IMR-90 (cell line): ENCODE data around the gene MOB1B. TPM values are rescaled to one million over a fixed set of nuclear protein-coding genes. Genes with fewer than 3 reads are reported as not detected.

Source experiments
- ATAC-seq: fragments of 200-7000 bp; cut with Tn5 transposase; 2 replicates; pipeline ENCODE4 v1.9.1; 2020; ENCODE audit warnings: low read depth, mild to moderate bottlenecking, moderate library complexity
- BruUV-seq: library from RNA; stranded (reverse); fragments of 400-500 nt; replicated peaks from 2 replicates; lab custom pipeline; 2021; lab: Mats Ljungman, UMichigan
- CTCF ChIA-PET: fragments of 300-600 bp; formaldehyde crosslinking; extraction: SDS; loops from one replicate; lab custom pipeline; 2021; ENCODE audit warnings: antibody characterized with exemption; lab: Yijun Ruan, JAX
- POLR2A ChIA-PET: fragments of 300-600 bp; sonication (Branson Sonifier 250); formaldehyde crosslinking; loops from one replicate; lab custom pipeline; 2022; ENCODE audit warnings: antibody characterized with exemption; ENCODE audit not compliant: unreplicated experiment; lab: Charles Lee
- DNase-seq: peaks from one replicate; pipeline ENCODE4 v3.0.0; 2013
- H2AFZ ChIP-seq: replicated peaks from 2 replicates; pipeline ENCODE3; 2013; ENCODE audit warnings: low read length, mild to moderate bottlenecking; ENCODE audit not compliant: poor library complexity
- H2AK5ac ChIP-seq: 2 replicates; pipeline ENCODE4 v1.6.1; 2013; ENCODE audit warnings: low read depth, low read length, inconsistent platforms
- H2AK9ac ChIP-seq: replicated peaks from 2 replicates; pipeline ENCODE3; 2013; ENCODE audit warnings: mild to moderate bottlenecking, low read depth, low read length, moderate library complexity; ENCODE audit not compliant: poor library complexity
- H2BK120ac ChIP-seq: 2 replicates; pipeline ENCODE4 v1.6.1; 2013; ENCODE audit warnings: low read depth, low read length, inconsistent platforms
- H2BK15ac ChIP-seq: 3 replicates; pipeline ENCODE4 v1.6.1; 2013; ENCODE audit warnings: low read depth, low read length, inconsistent platforms
- H2BK20ac ChIP-seq: 2 replicates; pipeline ENCODE4 v1.6.1; 2013; ENCODE audit warnings: low read depth, mild to moderate bottlenecking, inconsistent platforms, low read length, moderate library complexity
- H2BK5ac ChIP-seq: 2 replicates; pipeline ENCODE4 v1.6.1; 2013; ENCODE audit warnings: mild to moderate bottlenecking, low read depth, low read length, inconsistent platforms; ENCODE audit not compliant: poor library complexity, severe bottlenecking
- H3K14ac ChIP-seq: replicated peaks from 2 replicates; pipeline ENCODE4 v1.6.1; 2013; ENCODE audit warnings: low read depth, low read length, inconsistent platforms
- H3K18ac ChIP-seq: 2 replicates; pipeline ENCODE4 v1.6.1; 2013; ENCODE audit warnings: low read depth, low read length, control low read depth
- H3K23ac ChIP-seq: 2 replicates; pipeline ENCODE4 v1.6.1; 2013; ENCODE audit warnings: low read depth, low read length, inconsistent platforms
- H3K27ac ChIP-seq: 2 replicates; pipeline ENCODE4 v1.5.1; 2013; ENCODE audit warnings: mild to moderate bottlenecking, control low read depth, low read length; ENCODE audit not compliant: insufficient read depth
- H3K27me3 ChIP-seq: 2 replicates; pipeline ENCODE4 v1.6.1; 2013; ENCODE audit warnings: low read length; ENCODE audit not compliant: control insufficient read depth, insufficient read depth
- H3K36me3 ChIP-seq: 2 replicates; pipeline ENCODE4 v1.6.1; 2013; ENCODE audit warnings: low read length, mixed read lengths; ENCODE audit not compliant: control insufficient read depth, insufficient read depth
- H3K4ac ChIP-seq: 2 replicates; pipeline ENCODE4 v1.6.1; 2013; ENCODE audit warnings: low read depth, low read length, inconsistent platforms
- H3K4me1 ChIP-seq: 2 replicates; pipeline ENCODE4 v1.6.1; 2013; ENCODE audit warnings: low read length, mixed read lengths; ENCODE audit not compliant: control insufficient read depth, insufficient read depth
- H3K4me2 ChIP-seq: 2 replicates; pipeline ENCODE4 v1.6.1; 2013; ENCODE audit warnings: low read depth, mild to moderate bottlenecking, control low read depth, low read length, moderate library complexity
- H3K4me3 ChIP-seq: 2 replicates; pipeline ENCODE4 v1.5.1; 2013; ENCODE audit warnings: low read depth, mild to moderate bottlenecking, control low read depth, low read length, moderate library complexity; ENCODE audit not compliant: insufficient read depth
- H3K56ac ChIP-seq: 2 replicates; pipeline ENCODE4 v1.6.1; 2013; ENCODE audit warnings: low read length, inconsistent platforms; ENCODE audit not compliant: insufficient read depth; ENCODE audit errors: extremely low read depth
- H3K79me1 ChIP-seq, 2 experiments: 2 replicates each; pipeline ENCODE4 v1.6.1; 2013; ENCODE audit warnings: low read length in 2 of 2, inconsistent platforms in 1 of 2, low read depth in 1 of 2
- H3K9ac ChIP-seq: 2 replicates; pipeline ENCODE4 v1.6.1; 2013; ENCODE audit warnings: low read depth, low read length, control low read depth
- H3K9me1 ChIP-seq: 2 replicates; pipeline ENCODE4 v1.6.1; 2013; ENCODE audit warnings: low read length, inconsistent platforms; ENCODE audit not compliant: insufficient read depth
- H3K9me3 ChIP-seq: 2 replicates; pipeline ENCODE4 v1.6.1; 2013; ENCODE audit warnings: low read length; ENCODE audit not compliant: control insufficient read depth, insufficient read depth
- H4K20me1 ChIP-seq: 2 replicates; pipeline ENCODE4 v1.6.1; 2013; ENCODE audit warnings: low read length, inconsistent platforms; ENCODE audit not compliant: insufficient read depth
- H4K5ac ChIP-seq: 2 replicates; pipeline ENCODE4 v1.6.1; 2013; ENCODE audit warnings: mild to moderate bottlenecking, low read depth, low read length, control low read depth
- H4K8ac ChIP-seq, 2 experiments: 2 replicates each; pipeline ENCODE4 v1.6.1; 2013; ENCODE audit warnings: low read depth in 2 of 2, low read length in 2 of 2, control low read depth in 1 of 2, inconsistent platforms in 1 of 2
- H4K91ac ChIP-seq: 2 replicates; pipeline ENCODE4 v1.6.1; 2013; ENCODE audit warnings: low read depth, low read length, inconsistent platforms; ENCODE audit not compliant: insufficient read depth
- BHLHE40 ChIP-seq: fragments of 150-350 bp; IDR thresholded peaks from 2 replicates; pipeline ENCODE4 v1.6.1; 2016; ENCODE audit warnings: mild to moderate bottlenecking, low read depth, low read length
- CEBPB ChIP-seq: IDR thresholded peaks from 2 replicates; pipeline ENCODE4 v1.6.1; 2012; ENCODE audit warnings: low read depth, low read length, improper control_type of control experiment
- CHD1 ChIP-seq: IDR thresholded peaks from 2 replicates; pipeline ENCODE4 v1.6.1; 2012; ENCODE audit warnings: low read depth, low read length, improper control_type of control experiment
- ELK1 ChIP-seq: fragments of 150-350 bp; IDR thresholded peaks from 2 replicates; pipeline ENCODE4 v1.6.1; 2016; ENCODE audit warnings: low read depth, mild to moderate bottlenecking, low read length, moderate library complexity, borderline replicate concordance
- FOS ChIP-seq: fragments of 150-350 bp; IDR thresholded peaks from 2 replicates; pipeline ENCODE4 v1.6.1; 2016; ENCODE audit warnings: low read depth, low read length
- MAZ ChIP-seq: IDR thresholded peaks from 2 replicates; pipeline ENCODE4 v1.6.1; 2012; ENCODE audit warnings: low read depth, mild to moderate bottlenecking, low read length, improper control_type of control experiment, moderate library complexity, borderline replicate concordance
- MXI1 ChIP-seq: IDR thresholded peaks from 2 replicates; pipeline ENCODE4 v1.6.1; 2012; ENCODE audit warnings: low read depth, mild to moderate bottlenecking, low read length, moderate library complexity, borderline replicate concordance
- POLR2A ChIP-seq: IDR thresholded peaks from 2 replicates; pipeline ENCODE4 v1.6.1; 2012; ENCODE audit warnings: mild to moderate bottlenecking, low read depth, low read length
- RAD21 ChIP-seq: IDR thresholded peaks from 2 replicates; pipeline ENCODE4 v1.6.1; 2012; ENCODE audit warnings: low read length, improper control_type of control experiment
- RCOR1 ChIP-seq: IDR thresholded peaks from 2 replicates; pipeline ENCODE4 v1.6.1; 2012; ENCODE audit warnings: mild to moderate bottlenecking, low read length, improper control_type of control experiment; ENCODE audit not compliant: insufficient replicate concordance
- RFX5 ChIP-seq: IDR thresholded peaks from 2 replicates; pipeline ENCODE4 v1.8.0; 2012; ENCODE audit warnings: low read depth, mild to moderate bottlenecking, low read length, moderate library complexity
- SMC3 ChIP-seq: fragments of 150-350 bp; IDR thresholded peaks from 2 replicates; pipeline ENCODE4 v1.6.1; 2016; ENCODE audit warnings: low read depth, mild to moderate bottlenecking, antibody characterized with exemption, low read length, moderate library complexity
- USF2 ChIP-seq: fragments of 150-350 bp; IDR thresholded peaks from 2 replicates; pipeline ENCODE4 v1.6.1; 2017; ENCODE audit warnings: mild to moderate bottlenecking, antibody characterized with exemption, low read length, low read depth
- WGBS, 2 experiments: methylation state at CpG; one replicate each; pipeline versions ENCODE4 v1.1.5 to v1.1.7; 2013; ENCODE audit warnings: missing lambda C conversion rate in 2 of 2; ENCODE audit not compliant: insufficient read length in 1 of 2; ENCODE audit errors: extremely low coverage in 2 of 2; 5-methylcytosine and 5-hydroxymethylcytosine counted together
- dilution Hi-C: fragments of 300-500 bp; cut with HindIII; formaldehyde crosslinking; loops from one replicate; pipeline ENCODE4 v1.14.3; 2018; ENCODE audit warnings: low sequenced_read_pairs; ENCODE audit not compliant: unreplicated experiment
- in situ Hi-C: fragments of 300-500 bp; cut with MboI; formaldehyde crosslinking; loops from 3 replicates; pipeline ENCODE4 v1.14.3; 2019; ENCODE audit warnings: low sequenced_read_pairs, inconsistent platforms, mixed read lengths
- intact Hi-C: fragments of 100-400 bp; cut with micrococcal nuclease; formaldehyde crosslinking; loops from 2 replicates; pipeline ENCODE4 v1.10.0; 2022
- polyA plus RNA-seq, 3 experiments: library from polyadenylated mRNA; depleted of rRNA; stranded (reverse); fragments of >200 nt; gene quantifications; 2 replicates each; pipeline ENCODE4 v1.2.3, GENCODE V29; 2012; ENCODE audit warnings: low replicate concordance in 1 of 3
- total RNA-seq: library from RNA; depleted of rRNA; stranded (reverse); fragments of >200 nt; gene quantifications from 2 replicates; pipeline ENCODE4 v1.2.3, GENCODE V29; 2012

The MOB1B gene
- total and polyA plus RNA-seq, 2 of the 4 experiments (the other 2 are of a cell fraction), result 5.7 to 6.8 TPM

- Histone ChIP-seq H3K79me1 (peaks cover 22 to 46% of the 10 kb centered on the region in 2 experiments), H2BK120ac (no peak overlapping the region), H3K9me3 (no peaks in the 10 kb centered on the region), H4K20me1 (peaks cover 18% of the 10 kb centered on the region), H2BK15ac (no peak overlapping the region), H3K23ac (no peak overlapping the region), H4K91ac (no peak overlapping the region), H2BK20ac (no peak overlapping the region), H2AFZ (no peak overlapping the region), H3K4me3 (no peak overlapping the region), H3K56ac (no peak overlapping the region), H3K27me3 (no peaks in the 10 kb centered on the region), H3K9me1 (0 out of 2 replicates have a peak, but pooled peaks cover 7% of the 10 kb centered on the region), H2AK5ac (no peak overlapping the region), H4K5ac (no peak overlapping the region), H3K4ac (no peak overlapping the region), H4K8ac (no peak overlapping the region), H2BK5ac (no peak overlapping the region), H3K4me2 (no peak overlapping the region), H3K36me3 (no peaks in the 10 kb centered on the region), H3K14ac (no peak overlapping the region), H3K4me1 (peaks cover 6% of the 10 kb centered on the region; the same call in 1 of the 2 replicates), H3K9ac (no peak overlapping the region), H3K18ac (no peak overlapping the region), H3K27ac (no peak overlapping the region), H2AK9ac (no peak overlapping the region)
- in situ Hi-C loops (no loop called here), intact Hi-C loops (no loop called here), dilution Hi-C loops (no loop called here)
- BruUV-seq, result no TSS peak
- TF ChIP-seq RAD21 (no peak), RFX5 (no peak), MAZ (no peak), FOS (no peak), USF2 (no peak), CHD1 (no peak), SMC3 (no peak), MXI1 (no peak), BHLHE40 (no peak), CEBPB (no peak), POLR2A (no peak), RCOR1 (no peak), ELK1 (no peak)
- DNase-seq (no peak), ATAC-seq (no peak)
- CTCF ChIA-PET, result no interaction called here
- 100% methylated on average over 1 of the region's 5 CpGs; no CpG with 5 or more reads in 1 of the 2 experiments for WGBS, 2 experiments
- POLR2A ChIA-PET, result no interaction called here
Measured at GRCh38 chr4:70940134-70940533, 38.0 kb downstream of the MOB1B start.
